ENCODE data around the gene BAZ2B.

BAZ2B gene

DNA sequence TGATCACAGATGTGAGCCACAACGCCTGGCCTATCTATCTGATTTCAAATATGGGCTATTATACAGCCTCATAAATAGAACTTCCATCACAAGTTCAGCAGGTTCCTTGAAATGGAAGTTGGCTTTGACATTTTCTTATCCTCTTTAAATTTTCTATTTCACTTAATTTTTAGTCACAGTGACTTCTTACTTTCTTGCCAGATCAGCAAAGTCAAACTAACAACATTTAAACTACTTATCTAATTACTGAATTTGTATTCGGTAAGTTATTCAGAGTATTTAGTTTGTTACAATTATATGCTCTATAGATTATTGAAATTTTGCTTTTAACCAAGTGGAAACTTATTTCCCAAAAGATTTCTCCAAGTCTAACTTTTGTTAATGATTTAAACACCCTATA is 108.2 kb downstream of the BAZ2B start:
- H3K4me1 Mint-ChIP-seq (ENCODE audit: low read depth): peaks cover 27% of the 10 kb centered on the region
- H3K9me3 Mint-ChIP-seq: no peaks in the 10 kb centered on the region
- no peak overlapping the region for H3K4me3 Mint-ChIP-seq
- H3K27me3 Mint-ChIP-seq: no peaks in the 10 kb centered on the region
- no peaks in the 10 kb centered on the region for H3K36me3 Mint-ChIP-seq (ENCODE audit: low read depth)
- DNase-seq: no peak
- no peak overlapping the region for H3K27ac Mint-ChIP-seq

DNA sequence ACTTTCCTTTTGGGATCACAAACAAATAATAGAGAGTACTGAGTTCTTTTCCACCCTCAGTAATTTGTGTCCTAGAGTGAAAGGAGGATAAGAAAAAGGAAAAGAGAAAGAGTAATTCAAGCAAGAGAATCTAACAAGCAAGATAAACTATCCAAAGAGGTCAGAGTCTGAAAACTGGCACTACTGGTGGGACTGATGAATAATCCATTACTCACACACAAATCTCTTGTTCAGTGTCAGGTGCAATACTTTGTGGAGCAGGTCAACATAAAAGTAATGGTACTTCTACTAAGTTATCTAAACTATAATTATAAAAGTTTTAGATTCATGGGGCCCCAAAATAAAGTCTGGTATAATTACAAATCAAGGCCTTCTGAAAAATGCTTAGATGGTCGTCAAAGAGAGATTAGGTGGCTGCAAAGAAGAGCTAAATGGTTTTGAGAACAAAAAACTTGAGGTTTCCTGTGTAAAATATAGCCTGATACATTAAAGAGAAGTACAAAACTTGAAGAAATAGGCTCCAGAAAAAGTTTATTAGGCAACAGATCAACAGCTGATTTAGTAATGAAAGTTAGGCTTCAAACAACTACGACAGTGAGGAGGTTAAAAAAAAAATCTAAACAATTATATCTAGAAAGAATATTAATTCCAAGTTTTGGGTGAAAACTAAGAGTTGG is 109.4 kb downstream of the BAZ2B start:
- H3K4me1 Mint-ChIP-seq (ENCODE audit: low read depth): peaks cover 25% of the 10 kb centered on the region
- H3K4me3 Mint-ChIP-seq: no peak overlapping the region
- no peak for DNase-seq
- no peak overlapping the region for H3K27ac Mint-ChIP-seq
- H3K27me3 Mint-ChIP-seq: no peaks in the 10 kb centered on the region
- peaks cover 2% of the 10 kb centered on the region for H3K9me3 Mint-ChIP-seq
- H3K36me3 Mint-ChIP-seq (ENCODE audit: low read depth): peaks cover 2% of the 10 kb centered on the region

DNA sequence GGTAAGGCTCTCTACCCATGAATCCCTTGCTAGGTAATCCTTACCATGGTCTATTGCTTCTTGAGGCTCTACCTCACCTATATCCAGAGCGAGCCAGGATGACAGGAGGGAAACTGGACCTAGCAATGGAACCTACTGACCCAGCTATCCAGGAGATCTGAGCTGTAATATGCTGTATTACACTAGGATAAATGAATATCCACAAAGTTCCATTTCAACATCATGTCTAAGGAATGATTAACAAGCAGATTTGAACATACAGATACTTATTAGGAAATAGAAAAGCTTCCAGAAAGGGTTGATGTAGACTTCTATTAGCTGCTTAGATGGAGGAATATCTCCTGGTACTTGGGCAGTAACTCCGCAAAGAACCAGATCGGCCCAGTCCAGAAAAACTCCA is 110.1 kb downstream of the BAZ2B start:
- peaks cover 25% of the 10 kb centered on the region for H3K4me1 Mint-ChIP-seq (ENCODE audit: low read depth)
- H3K36me3 Mint-ChIP-seq (ENCODE audit: low read depth): peaks cover 2% of the 10 kb centered on the region
- no peak for DNase-seq
- no peaks in the 10 kb centered on the region for H3K27me3 Mint-ChIP-seq
- no peak overlapping the region for H3K4me3 Mint-ChIP-seq
- H3K9me3 Mint-ChIP-seq: peaks cover 3% of the 10 kb centered on the region
- H3K27ac Mint-ChIP-seq: no peak overlapping the region

DNA sequence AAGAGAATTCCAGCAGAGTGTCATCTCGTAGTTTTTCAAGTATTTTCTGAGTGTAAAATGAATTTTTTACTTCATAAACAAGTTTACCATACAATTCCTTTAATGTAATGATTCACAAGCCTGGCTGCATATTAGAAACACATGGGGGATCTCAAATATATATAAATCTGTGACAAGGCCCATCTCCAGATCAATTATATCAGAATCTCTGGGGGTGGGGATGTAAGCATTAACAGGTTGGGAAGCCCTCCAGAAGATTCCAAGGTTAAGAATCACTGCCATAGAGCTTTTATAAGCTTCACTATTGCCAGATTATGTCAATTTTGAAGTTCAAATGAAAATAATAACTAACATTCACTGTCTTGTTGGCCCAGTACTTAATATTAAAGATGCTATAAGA is 111.2 kb downstream of the BAZ2B start:
- Mint-ChIP-seq H3K27ac (no peak overlapping the region), H3K4me1 (ENCODE audit: low read depth) (peaks cover 25% of the 10 kb centered on the region), H3K27me3 (no peaks in the 10 kb centered on the region), H3K4me3 (no peak overlapping the region), H3K36me3 (ENCODE audit: low read depth) (peaks cover 3% of the 10 kb centered on the region), H3K9me3 (peaks cover 3% of the 10 kb centered on the region)
- DNase-seq: no peak

DNA sequence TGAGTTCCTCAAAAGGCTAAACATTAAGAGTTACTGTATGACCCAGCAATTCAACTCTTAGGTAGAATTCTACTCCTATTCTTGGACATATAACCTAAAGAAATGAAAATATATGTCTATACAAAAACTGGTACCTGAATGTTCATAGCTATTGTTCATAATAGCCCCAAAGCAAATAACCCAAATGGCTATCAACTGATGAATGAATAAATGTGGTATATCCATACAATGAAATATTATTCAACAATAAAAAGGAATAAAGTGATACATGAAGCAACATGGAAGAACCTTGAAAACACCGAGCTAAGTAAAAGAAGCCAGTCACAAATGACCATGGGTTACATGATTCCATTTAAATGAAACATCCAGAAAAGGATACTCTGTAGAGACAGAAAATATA is 114.6 kb downstream of the BAZ2B start:
- H3K9me3 Mint-ChIP-seq: peaks cover 3% of the 10 kb centered on the region
- H3K27ac Mint-ChIP-seq: no peak overlapping the region
- H3K36me3 Mint-ChIP-seq (ENCODE audit: low read depth): peaks cover 10% of the 10 kb centered on the region
- no peaks in the 10 kb centered on the region for H3K27me3 Mint-ChIP-seq
- H3K4me3 Mint-ChIP-seq: no peak overlapping the region
- DNase-seq: no peak
- peaks cover 20% of the 10 kb centered on the region for H3K4me1 Mint-ChIP-seq (ENCODE audit: low read depth)

DNA sequence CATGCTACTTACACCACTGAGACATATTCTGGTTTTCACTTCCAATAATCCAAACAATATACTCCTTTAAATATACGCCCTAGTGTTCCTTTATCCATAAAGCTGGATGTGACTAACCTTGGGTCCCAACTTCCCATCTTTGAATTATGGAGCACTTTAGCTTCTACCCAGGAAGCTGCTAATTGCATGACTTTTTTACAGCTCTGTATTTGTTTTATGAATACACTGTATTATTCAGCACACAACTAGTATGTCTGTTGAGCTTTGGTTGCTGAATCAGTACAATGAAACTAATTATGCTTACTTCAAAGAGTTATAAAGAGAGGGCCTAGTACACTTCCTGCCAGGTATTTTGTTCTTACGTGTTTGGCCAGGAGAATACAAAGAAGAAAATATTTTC is 118.5 kb downstream of the BAZ2B start:
- H3K36me3 Mint-ChIP-seq (ENCODE audit: low read depth): peaks cover 10% of the 10 kb centered on the region
- H3K27ac Mint-ChIP-seq: peak overlapping the region; percentile 82
- H3K27me3 Mint-ChIP-seq: no peaks in the 10 kb centered on the region
- DNase-seq: no peak
- H3K4me3 Mint-ChIP-seq: no peak overlapping the region
- H3K9me3 Mint-ChIP-seq: peaks cover 3% of the 10 kb centered on the region
- H3K4me1 Mint-ChIP-seq (ENCODE audit: low read depth): peaks cover 12% of the 10 kb centered on the region

DNA sequence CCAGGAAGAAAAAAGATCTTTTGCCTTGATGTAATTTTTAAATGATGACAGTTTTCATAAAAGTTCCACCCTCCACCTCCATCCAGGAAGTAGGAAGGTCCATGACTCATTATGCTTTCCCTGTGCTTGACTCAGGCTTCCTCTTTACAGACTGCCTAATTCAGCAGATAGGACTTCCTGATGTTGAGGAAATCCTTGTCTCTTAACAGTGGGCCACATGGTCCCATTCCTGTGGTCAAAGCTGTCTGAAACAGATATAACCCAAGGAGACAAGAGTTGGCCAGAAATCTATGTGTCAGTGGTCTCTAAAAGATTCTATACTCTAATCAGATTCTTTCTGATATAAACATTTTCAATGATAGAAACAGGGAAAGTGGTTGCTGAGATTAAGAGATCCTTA is 119.1 kb downstream of the BAZ2B start:
- H3K36me3 Mint-ChIP-seq (ENCODE audit: low read depth): peaks cover 8% of the 10 kb centered on the region
- peaks cover 3% of the 10 kb centered on the region for H3K9me3 Mint-ChIP-seq
- no peak overlapping the region for H3K4me3 Mint-ChIP-seq
- no peak for DNase-seq
- H3K27me3 Mint-ChIP-seq: no peaks in the 10 kb centered on the region
- peak overlapping the region; percentile 82 for H3K27ac Mint-ChIP-seq
- H3K4me1 Mint-ChIP-seq (ENCODE audit: low read depth): peaks cover 12% of the 10 kb centered on the region

DNA sequence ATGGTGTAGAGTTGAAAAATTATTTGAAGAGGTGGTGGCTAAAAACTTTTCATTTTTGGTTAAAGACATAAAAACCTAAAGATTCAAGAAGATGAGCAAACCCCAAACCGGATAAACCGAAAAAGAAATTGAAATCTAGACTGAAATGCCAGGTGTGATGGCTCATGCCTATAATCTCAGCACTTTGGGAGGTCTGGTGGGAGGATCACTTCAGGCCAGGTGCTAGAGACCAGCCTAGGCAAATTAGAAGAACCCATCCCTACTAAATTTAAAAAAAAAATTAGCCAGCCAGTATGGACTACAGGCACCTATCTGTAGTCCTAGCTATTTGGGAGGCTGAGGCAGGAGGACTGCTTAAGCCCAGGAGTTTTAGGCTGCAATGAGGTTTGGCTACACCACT is 126.9 kb downstream of the BAZ2B start:
- H3K36me3 Mint-ChIP-seq (ENCODE audit: low read depth): no peaks in the 10 kb centered on the region
- H3K9me3 Mint-ChIP-seq: no peaks in the 10 kb centered on the region
- peaks cover 7% of the 10 kb centered on the region for H3K4me1 Mint-ChIP-seq (ENCODE audit: low read depth)
- H3K4me3 Mint-ChIP-seq: no peak overlapping the region
- H3K27ac Mint-ChIP-seq: no peak overlapping the region
- H3K27me3 Mint-ChIP-seq: no peaks in the 10 kb centered on the region
- DNase-seq: no peak

DNA sequence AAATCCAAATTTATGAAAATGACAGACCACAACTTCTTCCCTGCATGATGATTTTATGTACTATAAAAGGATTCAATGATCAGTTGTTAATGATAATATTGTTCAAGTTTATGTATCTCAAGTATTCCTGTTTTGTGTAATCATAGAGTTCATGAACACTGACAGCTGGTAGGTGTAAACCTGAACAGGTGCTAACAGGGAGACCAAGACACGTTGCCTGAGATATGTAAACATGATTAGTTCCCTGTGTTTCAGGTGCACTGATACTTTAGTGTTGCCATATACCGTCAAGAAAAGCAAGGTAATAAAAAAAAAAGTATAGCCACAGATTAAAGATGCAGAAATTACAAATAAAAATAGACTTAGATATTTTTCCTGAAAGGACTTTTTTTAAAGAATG is 131.8 kb downstream of the BAZ2B start:
- Mint-ChIP-seq H3K9me3 (no peaks in the 10 kb centered on the region), H3K36me3 (ENCODE audit: low read depth) (no peaks in the 10 kb centered on the region), H3K4me3 (no peak overlapping the region), H3K27ac (no peak overlapping the region), H3K4me1 (ENCODE audit: low read depth) (peaks cover 7% of the 10 kb centered on the region), H3K27me3 (no peaks in the 10 kb centered on the region)
- no peak for DNase-seq

DNA sequence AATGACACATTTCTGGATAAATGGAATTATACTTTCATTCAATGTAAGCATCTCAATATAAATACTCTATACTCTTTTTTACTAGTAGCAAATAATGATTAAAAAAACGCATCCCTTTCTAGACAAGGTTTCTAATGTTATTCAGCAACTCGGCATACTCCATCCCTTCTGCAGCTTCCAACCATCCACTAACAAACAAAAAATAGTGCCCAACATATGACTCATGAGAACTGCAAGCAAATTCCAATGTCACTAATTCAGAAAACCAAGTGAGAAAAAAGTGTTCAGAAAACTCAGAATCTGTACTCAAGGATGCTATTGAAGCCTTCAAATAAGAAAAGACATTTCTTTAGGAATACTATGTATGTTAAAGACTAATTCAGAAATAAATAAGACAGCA is 140.0 kb downstream of the BAZ2B start:
- DNase-seq: no peak
- peaks cover 8% of the 10 kb centered on the region for H3K9me3 Mint-ChIP-seq
- no peaks in the 10 kb centered on the region for H3K4me1 Mint-ChIP-seq (ENCODE audit: low read depth)
- no peaks in the 10 kb centered on the region for H3K27me3 Mint-ChIP-seq
- H3K36me3 Mint-ChIP-seq (ENCODE audit: low read depth): peaks cover 30% of the 10 kb centered on the region
- H3K27ac Mint-ChIP-seq: no peak overlapping the region
- H3K4me3 Mint-ChIP-seq: no peak overlapping the region

DNA sequence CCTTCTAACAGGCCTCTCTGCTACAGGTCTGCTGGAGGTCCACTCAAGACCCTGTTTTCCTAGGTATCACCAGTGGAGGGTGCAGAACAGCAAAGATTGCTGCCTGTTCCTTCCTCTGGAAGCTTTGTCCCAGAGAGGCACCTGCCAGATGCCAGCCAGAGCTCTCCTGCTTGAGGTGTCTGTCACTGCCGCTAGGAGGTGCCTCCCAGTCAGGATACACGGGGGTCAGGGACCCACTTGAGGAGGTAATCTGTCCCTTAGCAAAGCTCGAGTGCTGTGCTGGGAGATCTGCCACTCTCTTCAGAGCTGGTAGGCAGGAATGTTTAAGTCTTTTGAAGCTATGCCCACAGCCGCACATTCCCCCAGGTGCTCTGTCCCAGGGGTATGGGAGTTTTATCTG is 140.6 kb downstream of the BAZ2B start:
- no peak for DNase-seq
- peaks cover 8% of the 10 kb centered on the region for H3K9me3 Mint-ChIP-seq
- no peaks in the 10 kb centered on the region for H3K27me3 Mint-ChIP-seq
- H3K27ac Mint-ChIP-seq: no peak overlapping the region
- H3K36me3 Mint-ChIP-seq (ENCODE audit: low read depth): peaks cover 30% of the 10 kb centered on the region
- H3K4me3 Mint-ChIP-seq: no peak overlapping the region
- H3K4me1 Mint-ChIP-seq (ENCODE audit: low read depth): no peaks in the 10 kb centered on the region

DNA sequence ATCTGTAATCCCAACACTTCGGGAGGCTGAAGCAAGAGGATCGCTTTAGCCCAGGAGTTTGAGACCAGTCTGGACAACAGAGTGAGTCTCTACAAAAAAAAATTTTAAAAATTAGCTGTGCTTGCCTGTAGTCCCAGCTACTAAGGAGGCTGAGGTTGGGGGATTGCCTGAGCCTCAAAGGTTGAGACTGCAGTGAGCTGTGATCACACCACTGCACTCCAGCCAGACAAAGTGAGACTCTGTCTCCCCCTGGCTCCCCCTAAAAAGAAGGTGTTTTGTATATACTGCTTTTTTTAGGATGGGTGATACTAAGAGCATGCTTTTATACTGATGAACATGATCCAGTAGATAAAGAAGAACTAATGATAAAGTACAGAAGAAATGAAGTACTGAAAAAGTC is 145.0 kb downstream of the BAZ2B start:
- DNase-seq: no peak
- Mint-ChIP-seq H3K27ac (no peak overlapping the region), H3K4me1 (ENCODE audit: low read depth) (no peaks in the 10 kb centered on the region), H3K4me3 (no peak overlapping the region), H3K27me3 (no peaks in the 10 kb centered on the region), H3K36me3 (ENCODE audit: low read depth) (peaks cover 30% of the 10 kb centered on the region), H3K9me3 (peaks cover 5% of the 10 kb centered on the region)

DNA sequence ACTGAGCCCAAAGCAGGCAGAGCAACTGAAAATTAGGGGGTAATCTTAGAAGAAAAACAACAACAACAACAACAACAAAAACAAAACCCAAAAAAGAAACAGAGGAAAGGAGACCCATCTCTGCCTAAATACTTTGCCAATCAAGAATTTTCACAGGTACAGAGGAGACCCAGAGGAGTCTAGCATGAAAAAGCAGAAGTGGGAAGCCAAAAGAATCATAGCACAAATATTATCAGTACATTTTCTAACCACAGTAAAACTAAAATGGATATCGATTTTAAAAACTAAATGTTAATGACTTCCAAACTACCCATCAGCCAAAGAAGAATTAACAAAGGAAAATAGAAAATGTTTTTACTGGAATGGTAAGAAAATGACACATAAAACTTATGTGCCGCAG is 148.1 kb downstream of the BAZ2B start:
- Mint-ChIP-seq H3K4me3 (no peak overlapping the region), H3K36me3 (ENCODE audit: low read depth) (peaks cover 13% of the 10 kb centered on the region), H3K27ac (no peak overlapping the region), H3K4me1 (ENCODE audit: low read depth) (no peaks in the 10 kb centered on the region), H3K27me3 (no peaks in the 10 kb centered on the region), H3K9me3 (no peaks in the 10 kb centered on the region)
- DNase-seq: no peak

DNA sequence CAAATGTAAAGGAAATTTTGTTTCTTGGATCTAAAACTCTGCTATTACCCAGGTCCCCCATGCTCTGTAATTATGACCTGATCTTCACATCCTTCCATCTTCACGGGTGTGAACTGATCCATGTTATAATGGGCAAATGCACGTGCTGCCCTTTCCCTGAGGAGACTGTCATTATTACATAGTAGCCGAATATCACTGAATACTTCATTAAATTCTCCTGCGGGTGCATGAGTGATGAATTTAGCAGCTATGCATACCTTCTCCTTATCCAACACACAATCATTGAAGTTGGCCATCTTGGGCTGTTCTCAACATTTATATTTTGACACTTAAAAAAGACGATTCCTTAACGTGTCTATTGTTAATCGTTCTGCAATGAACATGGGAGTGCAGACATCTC is 153.4 kb downstream of the BAZ2B start:
- H3K27me3 Mint-ChIP-seq: no peaks in the 10 kb centered on the region
- H3K4me1 Mint-ChIP-seq (ENCODE audit: low read depth): peaks cover 7% of the 10 kb centered on the region
- no peak for DNase-seq
- no peak overlapping the region for H3K4me3 Mint-ChIP-seq
- H3K9me3 Mint-ChIP-seq: no peaks in the 10 kb centered on the region
- no peak overlapping the region for H3K27ac Mint-ChIP-seq
- peaks cover 5% of the 10 kb centered on the region for H3K36me3 Mint-ChIP-seq (ENCODE audit: low read depth)

DNA sequence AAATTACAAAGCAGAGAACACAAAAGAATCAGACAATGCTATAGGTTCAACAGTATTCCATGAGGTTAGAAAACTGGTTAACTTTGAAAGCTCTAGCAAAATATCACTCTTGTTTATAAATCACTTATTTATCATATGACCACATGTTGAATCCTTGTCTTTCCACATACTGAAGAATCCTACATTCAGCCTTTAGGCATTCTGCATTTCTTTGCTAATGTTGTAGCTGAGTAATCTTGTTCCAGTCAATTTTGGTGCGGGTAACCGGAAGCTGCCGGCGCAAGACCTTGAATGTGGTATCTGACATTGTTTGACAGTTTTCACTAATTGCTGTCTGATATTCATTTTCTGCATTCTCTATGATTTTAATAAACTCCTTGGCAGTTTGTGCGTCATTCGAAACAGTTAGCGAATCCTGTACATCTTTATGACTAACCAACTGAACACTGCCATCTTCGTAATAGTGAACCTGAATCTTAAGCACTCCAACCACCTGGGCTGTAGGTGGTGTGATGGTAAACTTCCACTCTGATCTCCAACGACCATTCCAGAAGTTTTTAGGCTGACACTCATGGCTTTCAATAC is 154.1 kb downstream of the BAZ2B start:
- H3K4me1 Mint-ChIP-seq (ENCODE audit: low read depth): peaks cover 14% of the 10 kb centered on the region
- H3K27ac Mint-ChIP-seq: no peak overlapping the region
- no peak overlapping the region for H3K4me3 Mint-ChIP-seq
- H3K9me3 Mint-ChIP-seq: no peaks in the 10 kb centered on the region
- DNase-seq: no peak
- H3K27me3 Mint-ChIP-seq: no peaks in the 10 kb centered on the region
- H3K36me3 Mint-ChIP-seq (ENCODE audit: low read depth): no peaks in the 10 kb centered on the region

DNA sequence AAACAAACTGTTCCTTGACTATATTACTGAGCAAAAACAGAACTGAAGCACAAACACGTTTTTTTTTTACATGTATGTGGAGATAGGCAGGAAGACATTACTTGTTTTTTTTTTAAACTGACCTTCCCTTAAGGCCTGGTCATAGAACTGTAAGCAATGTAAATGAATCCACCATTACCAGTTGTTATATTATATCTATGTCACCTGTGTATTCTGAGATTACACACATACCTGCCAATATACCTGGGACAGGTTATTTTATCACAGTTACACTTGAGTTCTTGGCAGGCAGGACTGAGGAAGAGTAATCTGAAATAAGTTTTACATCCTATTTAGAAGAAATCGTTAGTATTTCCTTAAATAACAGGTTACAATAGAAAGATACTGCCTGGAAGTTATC is 155.3 kb downstream of the BAZ2B start:
- Mint-ChIP-seq H3K9me3 (no peaks in the 10 kb centered on the region), H3K4me3 (no peak overlapping the region), H3K4me1 (ENCODE audit: low read depth) (peaks cover 24% of the 10 kb centered on the region), H3K27ac (no peak overlapping the region), H3K27me3 (no peaks in the 10 kb centered on the region), H3K36me3 (ENCODE audit: low read depth) (no peaks in the 10 kb centered on the region)
- no peak for DNase-seq

Measured in activated T-cell treated with anti-CD3 and anti-CD28 coated beads, Interleukin-2, amount 50 U/mL, for 24 hours (primary cell).